Measurements from ENCODE around the gene ATE1. TPM values are rescaled to one million over a fixed set of nuclear protein-coding genes. Genes with fewer than 3 reads are reported as not detected.

Gene ATE1
- total RNA-seq, 1 experiment from 2014 or later = 36.2 TPM

DNA sequence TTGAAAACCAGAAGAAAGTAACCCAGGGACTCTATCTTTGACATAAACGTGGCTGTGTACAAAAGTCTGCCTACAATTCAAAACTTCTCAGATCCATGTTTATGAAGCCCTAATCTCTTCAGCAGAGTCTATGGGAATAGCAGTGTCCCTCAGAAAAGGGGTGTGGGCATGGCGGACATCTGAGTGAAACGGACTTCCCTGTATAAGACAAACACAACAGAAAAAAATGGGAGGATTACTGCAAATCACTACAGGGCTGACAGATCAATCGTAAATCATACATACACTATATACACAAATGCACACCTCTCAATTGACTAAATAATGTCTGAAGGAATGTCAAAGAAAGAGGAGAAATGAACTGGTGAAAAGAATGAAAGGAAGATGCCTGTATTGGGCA, 114.0 kb downstream of the ATE1 start:
- DNase-seq (ENCODE audit: low read depth) = no peak
- in situ Hi-C loops (cut with HindIII; ENCODE audit: low pct_unique_long_range_greater_than_20kb, low sequenced_read_pairs) = no loop called here

DNA sequence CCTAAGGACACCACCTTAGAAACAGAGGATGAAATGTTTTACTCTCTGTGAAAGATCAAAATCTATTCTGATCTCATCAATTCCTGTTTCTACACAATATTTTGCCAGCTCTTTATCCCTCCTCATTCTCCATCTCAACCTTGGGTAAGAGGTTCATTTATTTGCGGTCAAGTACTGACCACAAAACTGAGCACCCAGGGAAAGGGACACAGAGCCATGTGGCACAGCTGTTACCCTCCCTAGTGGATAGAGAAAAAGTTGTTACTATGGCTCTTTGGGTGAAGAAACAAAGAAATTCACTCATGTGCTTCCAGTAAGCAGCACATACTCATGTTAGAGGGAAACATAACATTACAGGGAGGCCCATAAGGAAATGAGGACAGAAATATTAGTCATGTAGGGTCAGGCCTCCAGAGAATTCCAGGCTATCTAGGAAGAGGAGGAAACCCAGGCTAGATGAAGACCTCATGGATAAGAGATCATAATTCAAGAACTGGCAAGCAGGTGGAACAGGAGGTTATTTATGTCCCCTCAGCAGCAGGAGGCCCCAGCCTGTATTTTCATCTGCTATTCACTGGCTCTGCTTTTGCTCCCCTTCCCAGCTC, 114.5 kb downstream of the ATE1 start:
- peak; percentile 22 for DNase-seq (ENCODE audit: low read depth)
- in situ Hi-C loops (cut with HindIII; ENCODE audit: low pct_unique_long_range_greater_than_20kb, low sequenced_read_pairs) = no loop called here

DNA sequence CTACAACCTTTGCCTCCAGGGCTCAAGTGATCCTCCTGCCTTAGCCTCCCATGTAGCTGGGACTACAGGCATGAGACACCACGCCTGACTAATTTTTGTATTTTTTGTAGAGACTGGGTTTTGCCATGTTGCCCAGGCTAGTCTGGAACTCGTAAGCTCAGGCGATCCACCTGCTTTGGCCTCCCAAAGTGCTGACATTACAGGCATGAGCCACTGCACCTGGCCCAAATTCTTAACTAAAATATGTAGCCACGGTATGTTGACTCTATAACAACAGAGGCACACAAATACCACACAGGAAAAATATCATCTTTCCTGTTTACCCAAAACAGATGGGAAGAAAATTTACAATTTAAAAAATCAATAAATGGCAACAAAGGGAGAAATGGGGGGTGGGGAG, 115.8 kb downstream of the ATE1 start:
- in situ Hi-C loops (cut with HindIII; ENCODE audit: low pct_unique_long_range_greater_than_20kb, low sequenced_read_pairs) = no loop called here
- DNase-seq (ENCODE audit: low read depth) = no peak

DNA sequence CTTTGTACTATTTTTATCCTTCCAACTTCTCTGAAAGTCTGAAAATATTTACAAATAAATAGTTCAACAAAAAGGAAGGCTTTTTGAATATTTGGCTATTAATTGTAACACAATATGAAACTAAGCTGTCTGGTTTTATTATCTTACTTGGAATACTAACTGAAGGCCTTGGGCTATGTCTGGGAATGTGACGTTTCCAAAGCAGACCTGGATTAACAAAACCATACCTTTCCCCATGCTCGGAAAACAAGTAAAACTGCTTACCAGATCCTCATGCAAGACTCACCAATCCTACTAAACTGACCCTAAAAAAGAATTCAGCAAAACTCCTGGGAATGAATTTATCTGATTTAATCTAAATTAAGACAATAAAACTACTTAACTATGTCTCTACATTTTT, 116.4 kb downstream of the ATE1 start:
- no peak for DNase-seq (ENCODE audit: low read depth)
- in situ Hi-C loops (cut with HindIII; ENCODE audit: low pct_unique_long_range_greater_than_20kb, low sequenced_read_pairs) = no loop called here

DNA sequence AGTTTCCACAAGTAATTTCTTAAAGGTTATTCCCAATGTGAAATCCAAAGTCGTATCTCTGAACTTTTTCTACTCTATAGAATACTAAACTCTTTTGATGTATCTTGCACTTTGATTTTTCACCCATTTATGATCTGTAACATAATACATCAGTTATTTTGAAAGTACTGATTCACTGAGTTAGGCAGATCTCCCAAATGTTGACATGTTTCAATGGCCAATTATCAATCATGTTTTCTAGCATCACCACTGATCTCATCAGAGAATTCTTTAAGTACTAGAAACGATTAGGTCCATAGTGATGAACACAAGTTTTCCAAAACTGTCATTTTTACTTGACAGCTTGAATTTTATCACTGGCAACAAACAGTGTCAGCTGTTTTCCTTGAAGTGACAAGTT, 119.0 kb downstream of the ATE1 start:
- in situ Hi-C loops (cut with HindIII; ENCODE audit: low pct_unique_long_range_greater_than_20kb, low sequenced_read_pairs) = no loop called here
- no peak for DNase-seq (ENCODE audit: low read depth)

DNA sequence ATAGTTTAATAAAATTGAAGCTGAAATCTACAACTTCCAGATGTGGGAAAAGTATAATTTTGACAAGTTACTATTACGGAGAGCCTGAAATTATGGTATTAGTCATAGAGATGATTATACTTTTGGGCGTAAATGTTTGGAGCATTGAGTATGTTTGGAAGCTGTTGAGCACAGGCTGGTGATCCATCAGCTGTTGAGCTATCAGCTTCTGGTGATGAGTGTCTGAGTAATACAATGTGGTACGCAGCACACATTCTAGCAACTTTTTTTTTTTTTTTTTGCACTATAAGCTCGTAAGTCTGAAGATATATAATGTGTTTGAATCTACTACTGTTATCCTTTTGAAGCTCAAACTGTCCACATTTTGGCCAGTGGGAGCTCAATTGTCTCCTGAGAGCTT, 123.4 kb downstream of the ATE1 start:
- no peak for DNase-seq (ENCODE audit: low read depth)
- in situ Hi-C loops (cut with HindIII; ENCODE audit: low pct_unique_long_range_greater_than_20kb, low sequenced_read_pairs) = no loop called here

DNA sequence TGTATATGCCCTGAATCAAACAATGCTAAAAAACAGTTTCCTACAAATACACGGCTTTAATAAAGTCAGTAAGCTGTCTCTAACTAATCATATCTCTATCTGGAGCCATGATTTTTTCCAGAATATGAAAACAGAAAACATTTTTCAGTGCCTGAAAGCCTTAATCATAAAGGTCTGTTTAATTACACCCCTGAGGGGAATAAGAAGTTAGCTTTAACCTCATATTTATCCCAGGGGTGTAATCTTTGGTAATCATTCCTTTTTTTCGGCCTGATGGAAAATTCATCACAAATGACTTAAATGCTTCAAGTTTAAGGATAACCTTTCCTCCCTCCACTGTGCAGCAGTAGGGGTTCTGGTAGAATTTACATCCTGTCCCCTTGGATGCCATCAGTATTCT, 124.2 kb downstream of the ATE1 start:
- in situ Hi-C loops (cut with HindIII; ENCODE audit: low pct_unique_long_range_greater_than_20kb, low sequenced_read_pairs) = no loop called here
- no peak for DNase-seq (ENCODE audit: low read depth)

DNA sequence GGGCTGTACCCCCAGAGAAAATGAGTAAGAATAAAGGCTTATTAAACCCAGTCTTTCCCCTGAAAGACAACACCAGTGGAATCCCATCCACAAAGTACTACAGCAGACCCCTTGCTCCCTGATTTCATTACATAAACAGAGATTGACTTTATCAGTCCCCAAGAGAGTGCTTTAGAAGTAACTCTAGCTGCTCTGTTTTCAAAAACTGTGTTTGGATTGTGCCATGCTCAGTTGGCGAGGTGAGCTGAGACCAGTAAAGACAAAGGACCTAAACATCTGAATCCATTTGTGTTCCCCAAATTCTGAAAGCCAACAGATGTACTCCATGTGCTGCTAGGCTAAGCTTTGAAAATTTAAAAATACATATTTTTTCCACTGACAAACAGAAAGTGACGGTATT, 127.0 kb downstream of the ATE1 start:
- DNase-seq (ENCODE audit: low read depth) = no peak
- in situ Hi-C loops (cut with HindIII; ENCODE audit: low pct_unique_long_range_greater_than_20kb, low sequenced_read_pairs) = no loop called here

DNA sequence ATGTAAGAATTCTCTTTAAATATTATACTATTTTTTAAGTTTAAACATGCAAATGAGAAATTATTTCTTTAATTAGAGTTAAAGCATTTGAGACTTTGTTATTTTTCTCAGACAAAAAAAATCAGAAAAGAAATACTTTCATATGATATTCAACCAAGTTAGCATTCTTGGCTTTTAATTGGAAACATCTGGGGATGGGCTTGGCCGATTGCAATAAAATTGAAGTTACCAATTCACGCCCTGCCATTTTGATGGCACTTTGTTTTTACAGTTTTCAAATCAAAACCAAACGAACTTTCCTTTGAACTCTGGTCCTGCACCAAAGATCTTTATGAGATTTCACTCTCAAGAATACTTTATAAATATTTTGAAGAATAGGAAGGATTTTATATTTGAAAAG, 127.7 kb downstream of the ATE1 start:
- no peak for DNase-seq (ENCODE audit: low read depth)
- in situ Hi-C loops (cut with HindIII; ENCODE audit: low pct_unique_long_range_greater_than_20kb, low sequenced_read_pairs) = no loop called here

DNA sequence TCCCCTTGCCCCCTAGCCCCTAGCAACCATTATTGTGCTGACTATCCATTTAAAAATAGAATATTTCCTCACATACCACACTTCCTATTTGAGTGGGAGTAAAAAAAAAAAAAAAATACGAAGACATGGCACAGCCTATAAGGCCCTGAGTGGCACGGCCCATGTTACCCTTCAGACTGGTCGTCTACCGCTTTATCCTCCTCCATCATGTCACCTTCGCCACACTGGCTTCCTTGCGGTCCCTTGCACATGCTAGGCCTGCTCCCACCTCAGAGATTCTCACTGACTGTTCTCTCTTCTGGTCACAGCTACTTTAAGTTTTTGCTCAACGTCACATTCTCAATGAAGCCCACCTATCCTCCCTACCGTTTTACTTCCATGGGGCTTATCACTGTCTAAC, 130.3 kb downstream of the ATE1 start:
- DNase-seq (ENCODE audit: low read depth) = no peak
- in situ Hi-C loops (cut with HindIII; ENCODE audit: low pct_unique_long_range_greater_than_20kb, low sequenced_read_pairs) = no loop called here

DNA sequence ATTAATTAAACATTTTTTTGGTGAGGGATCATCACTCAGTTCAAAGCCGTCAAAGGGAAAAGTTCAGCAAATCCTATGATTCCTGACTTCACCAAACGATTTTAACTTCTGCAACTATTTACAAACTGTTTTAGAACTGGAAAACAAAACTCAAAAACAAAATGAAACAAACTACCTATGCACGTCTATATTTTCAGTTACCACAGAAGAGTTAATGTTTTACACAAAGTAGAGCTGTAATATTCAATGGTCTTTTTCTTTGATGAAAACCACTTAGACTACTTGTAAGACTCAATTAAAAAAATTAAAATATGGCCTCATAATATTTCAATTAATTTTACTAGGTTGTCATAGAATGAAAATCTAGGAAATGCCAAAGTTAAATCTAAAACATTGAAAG, 131.5 kb downstream of the ATE1 start:
- DNase-seq (ENCODE audit: low read depth) = no peak
- in situ Hi-C loops (cut with HindIII; ENCODE audit: low pct_unique_long_range_greater_than_20kb, low sequenced_read_pairs) = no loop called here

DNA sequence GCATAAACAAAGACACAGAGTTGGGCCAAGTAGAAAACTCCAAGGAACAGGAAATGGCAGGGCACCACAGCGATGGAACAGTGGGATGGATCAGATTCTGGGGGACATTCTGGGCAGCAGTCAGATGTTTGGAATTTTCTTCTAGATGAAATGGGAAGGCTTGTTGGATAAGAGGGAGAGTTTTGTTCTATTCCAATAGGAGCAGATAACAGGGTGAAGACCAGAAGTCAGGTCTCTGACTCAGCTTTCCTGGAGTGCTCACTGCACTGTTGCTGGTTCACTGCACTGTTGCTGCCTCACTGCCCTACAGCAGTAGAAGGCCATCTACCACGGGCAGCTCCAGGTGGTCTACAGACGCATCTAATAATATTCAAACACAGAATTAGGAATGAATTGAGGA, 135.6 kb downstream of the ATE1 start:
- DNase-seq (ENCODE audit: low read depth) = no peak
- in situ Hi-C loops (cut with HindIII; ENCODE audit: low pct_unique_long_range_greater_than_20kb, low sequenced_read_pairs) = no loop called here

DNA sequence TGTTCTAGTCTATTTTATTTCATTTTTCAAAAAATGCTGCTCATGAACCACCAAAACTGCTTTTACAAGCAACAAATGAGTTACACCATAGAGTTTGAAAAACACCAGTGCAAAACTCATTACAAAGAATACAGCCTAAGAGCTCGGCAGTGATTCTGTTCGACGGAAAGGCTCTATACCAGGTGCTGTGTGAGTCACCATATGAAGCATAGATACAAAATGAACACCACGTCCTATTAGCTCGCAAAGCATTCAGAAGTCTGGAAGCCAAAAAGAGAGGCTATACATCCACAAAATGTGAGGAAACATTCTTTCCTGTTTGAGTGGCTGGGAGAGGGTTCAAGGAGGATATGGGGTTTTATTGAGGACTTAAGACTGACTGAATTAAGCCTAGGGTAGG, 136.1 kb downstream of the ATE1 start:
- in situ Hi-C loops (cut with HindIII; ENCODE audit: low pct_unique_long_range_greater_than_20kb, low sequenced_read_pairs) = no loop called here
- no peak for DNase-seq (ENCODE audit: low read depth)

DNA sequence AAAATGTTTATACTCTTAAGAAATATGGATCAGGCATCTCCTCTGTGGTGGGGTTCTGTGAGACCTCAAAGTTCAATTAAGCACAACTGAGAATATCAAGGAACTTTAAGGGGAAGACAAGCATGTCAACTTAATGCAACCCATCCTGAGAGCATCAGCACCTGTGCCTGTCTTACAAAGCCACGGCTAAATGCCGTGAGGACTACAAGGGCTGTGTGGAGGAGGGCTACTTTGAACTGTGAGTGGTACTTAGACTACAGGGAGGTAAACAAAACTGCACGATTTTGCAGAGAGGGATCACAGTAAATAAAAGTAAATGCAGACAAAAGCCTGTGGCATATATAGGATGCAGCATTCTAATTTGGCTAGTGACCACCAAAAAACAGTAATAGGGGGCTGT, 139.1 kb downstream of the ATE1 start:
- no peak for DNase-seq (ENCODE audit: low read depth)
- in situ Hi-C loops (cut with HindIII; ENCODE audit: low pct_unique_long_range_greater_than_20kb, low sequenced_read_pairs) = no loop called here

DNA sequence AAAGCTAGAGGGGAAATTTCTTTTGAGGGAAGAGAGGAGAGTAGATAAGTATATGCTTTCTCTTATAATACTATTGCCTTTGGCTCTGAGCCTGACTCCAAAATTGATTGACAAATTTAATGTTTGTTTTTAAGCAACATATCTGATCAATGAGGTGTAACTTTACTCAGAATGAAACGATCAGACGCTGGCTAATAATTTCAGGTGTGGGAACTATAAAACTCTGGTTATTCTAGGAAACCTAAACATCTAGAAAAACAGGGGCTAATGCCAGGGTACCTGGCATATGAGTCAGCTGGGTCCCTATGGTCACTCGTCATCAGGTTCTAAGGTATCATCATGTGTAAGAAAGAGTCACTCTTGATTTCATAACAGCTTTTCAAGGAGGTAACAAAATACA, 139.7 kb downstream of the ATE1 start:
- in situ Hi-C loops (cut with HindIII; ENCODE audit: low pct_unique_long_range_greater_than_20kb, low sequenced_read_pairs) = no loop called here
- DNase-seq (ENCODE audit: low read depth) = peak; percentile 77

DNA sequence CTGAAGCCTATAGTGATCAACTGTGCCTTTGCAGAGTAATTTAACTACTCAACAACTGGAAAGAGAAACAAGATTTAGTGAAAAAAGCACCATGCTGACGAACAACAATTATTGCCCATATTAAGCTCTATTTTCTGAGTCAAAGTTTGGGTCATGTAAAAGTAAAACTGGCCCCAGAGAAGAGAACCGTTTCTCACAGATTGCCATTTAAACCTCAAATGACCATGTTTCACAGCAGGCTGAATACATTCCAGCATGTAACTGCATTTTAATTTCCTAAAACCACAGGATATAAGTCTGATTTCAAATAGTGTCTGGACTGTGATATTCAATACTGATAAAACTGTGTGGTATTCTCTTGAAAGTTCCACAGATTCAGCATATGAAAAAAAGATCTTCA, 140.7 kb downstream of the ATE1 start:
- in situ Hi-C loops (cut with HindIII; ENCODE audit: low pct_unique_long_range_greater_than_20kb, low sequenced_read_pairs) = no loop called here
- DNase-seq (ENCODE audit: low read depth) = no peak

DNA sequence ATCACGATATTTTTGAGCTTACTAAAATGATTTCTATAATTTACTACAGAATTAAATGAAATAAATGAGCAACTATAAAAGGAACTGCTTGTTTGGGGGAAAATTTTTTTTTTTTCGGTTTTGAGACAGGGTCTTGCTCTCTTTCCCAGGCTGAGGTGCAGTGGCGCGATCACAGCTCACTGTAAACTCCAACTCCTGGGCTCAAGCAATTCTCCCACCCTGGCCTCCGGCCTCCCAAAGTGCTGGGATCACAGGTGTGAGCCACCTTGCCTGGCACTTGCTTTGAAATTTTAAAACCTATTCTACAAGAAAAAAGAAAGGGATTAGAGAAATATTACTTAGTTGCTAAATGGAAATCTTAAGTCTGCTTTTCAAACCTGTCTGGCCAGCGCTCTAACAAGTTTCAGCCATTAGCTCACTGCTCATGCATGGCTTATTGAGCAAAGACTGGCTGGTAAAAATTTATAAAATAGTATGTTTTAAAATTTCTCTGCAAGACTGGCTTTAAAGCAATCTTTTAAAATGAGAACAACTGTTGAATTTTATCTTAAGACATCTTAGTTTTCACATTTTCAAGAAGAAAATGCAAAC, 144.0 kb downstream of the ATE1 start:
- in situ Hi-C loops (cut with HindIII; ENCODE audit: low pct_unique_long_range_greater_than_20kb, low sequenced_read_pairs) = no loop called here
- no peak for DNase-seq (ENCODE audit: low read depth)

DNA sequence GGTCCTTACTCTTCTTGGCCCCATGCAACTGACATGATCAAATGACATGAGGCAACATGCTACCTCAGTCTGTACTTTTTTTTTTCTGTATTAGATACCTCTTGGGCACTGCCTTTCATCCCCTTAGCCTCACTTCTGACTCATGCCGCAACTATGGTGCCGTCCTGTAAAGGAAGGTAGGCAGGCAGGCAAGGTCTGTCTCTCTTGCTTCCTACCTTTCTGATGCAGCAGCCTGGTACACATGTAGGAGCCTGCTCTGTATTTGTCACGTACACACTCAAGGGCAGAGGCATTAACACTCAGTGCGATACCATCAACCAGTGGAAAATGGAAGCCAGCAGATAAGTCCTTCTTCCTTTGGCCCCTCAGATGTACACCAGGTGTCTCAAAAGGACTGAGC, 146.7 kb downstream of the ATE1 start:
- in situ Hi-C loops (cut with HindIII; ENCODE audit: low pct_unique_long_range_greater_than_20kb, low sequenced_read_pairs) = no loop called here
- DNase-seq (ENCODE audit: low read depth) = no peak

DNA sequence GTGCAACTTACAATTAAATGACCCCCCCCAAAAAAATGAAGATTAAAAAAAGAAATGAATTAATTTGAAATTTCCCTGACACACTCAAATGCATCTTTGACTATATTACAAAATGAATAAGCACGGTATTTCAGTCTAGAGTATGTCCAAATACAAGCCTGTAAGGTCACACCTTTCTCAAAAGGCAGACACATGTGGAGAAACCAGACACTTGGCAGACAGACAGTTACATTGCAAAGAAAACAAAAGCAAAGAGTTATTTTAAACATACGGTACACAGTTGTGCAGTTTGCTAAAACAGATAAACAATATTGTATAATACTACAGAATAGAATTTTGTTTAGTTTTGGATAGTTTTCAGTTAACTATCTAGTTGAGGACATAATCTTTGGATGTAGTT, 153.0 kb downstream of the ATE1 start:
- DNase-seq (ENCODE audit: low read depth) = no peak
- in situ Hi-C loops (cut with HindIII; ENCODE audit: low pct_unique_long_range_greater_than_20kb, low sequenced_read_pairs) = no loop called here

DNA sequence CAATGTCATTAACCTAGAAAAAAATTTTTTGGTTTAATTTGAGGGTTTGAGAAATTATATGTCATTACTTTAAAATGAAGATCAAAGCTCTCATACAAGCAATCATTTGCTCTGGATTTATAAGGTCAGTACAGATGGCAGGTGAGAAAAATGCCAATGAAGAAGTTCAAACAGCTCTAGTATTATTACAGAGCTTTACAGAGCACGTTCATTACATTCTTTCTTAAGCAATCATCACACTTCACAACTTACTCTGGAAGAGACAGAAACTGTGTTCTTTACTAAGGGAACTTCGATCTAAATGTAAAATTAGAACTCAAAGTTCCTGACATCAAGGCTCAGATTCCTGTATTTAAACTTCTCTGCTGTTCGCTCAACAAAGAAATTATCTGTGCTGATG, 153.4 kb downstream of the ATE1 start:
- no peak for DNase-seq (ENCODE audit: low read depth)
- in situ Hi-C loops (cut with HindIII; ENCODE audit: low pct_unique_long_range_greater_than_20kb, low sequenced_read_pairs) = no loop called here

DNA sequence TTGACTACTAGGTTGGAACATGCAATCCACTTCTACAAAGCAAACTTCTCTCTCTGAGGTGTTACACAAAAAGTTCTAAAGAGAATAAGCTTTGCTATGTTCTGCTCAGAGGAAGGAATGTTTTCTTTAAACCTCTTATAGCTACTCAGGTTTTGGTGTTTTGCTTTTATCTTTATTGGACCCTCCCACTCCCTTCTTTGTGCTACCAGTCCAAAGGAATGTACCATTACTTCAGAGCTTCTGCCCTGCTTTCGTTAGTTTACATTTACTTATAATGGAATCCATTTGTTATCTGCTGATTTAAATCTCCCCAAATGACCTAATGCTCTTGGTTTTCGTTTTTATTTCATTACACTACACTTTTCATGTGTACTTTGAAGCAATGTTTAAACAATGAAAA, 154.9 kb downstream of the ATE1 start:
- in situ Hi-C loops (cut with HindIII; ENCODE audit: low pct_unique_long_range_greater_than_20kb, low sequenced_read_pairs) = no loop called here
- DNase-seq (ENCODE audit: low read depth) = no peak

Measured in Caki2 (cell line).